ENCODE results near the gene RFPL3. TPM values are rescaled to one million over a fixed set of nuclear protein-coding genes. Genes with fewer than 3 reads are reported as not detected.

RFPL3 gene
- total RNA-seq, 1 donor from 2014 or later: not detected

Other genes starting within 250 kb of the RFPL3 start
- gene C22orf42, start 198.6 kb upstream of the RFPL3 start, total RNA-seq: not detected
- not detected for gene RFPL2, start 152.8 kb upstream of the RFPL3 start, total RNA-seq
- gene SLC5A4, start 102.5 kb upstream of the RFPL3 start, total RNA-seq: 2.1 TPM
- 71.9 TPM for gene RTCB, start 54.4 kb downstream of the RFPL3 start, total RNA-seq
- not detected for gene BPIFC, start 106.6 kb downstream of the RFPL3 start, total RNA-seq
- gene FBXO7, start 116.9 kb downstream of the RFPL3 start, total RNA-seq: 85.0 TPM